GM18505 (cell line): ENCODE data around the gene HRAS.
"Not testable (repeated sequence)": the region's sequence is repeated elsewhere in the genome, so short reads cannot be mapped to it uniquely, and the experiment has no call there.

ENCODE experiments used
- ATAC-seq: cut with Tn5 transposase; IDR thresholded peaks from one replicate; pipeline ENCODE4 v1.9.1; 2021; ENCODE audit not compliant: unreplicated experiment
- POLR2A ChIP-seq: IDR thresholded peaks from 4 replicates; pipeline ENCODE4 v1.6.1; 2011; ENCODE audit warnings: borderline replicate concordance; ENCODE audit not compliant: insufficient read depth, insufficient read length; ENCODE audit errors: extremely low read depth

Gene HRAS

DNA sequence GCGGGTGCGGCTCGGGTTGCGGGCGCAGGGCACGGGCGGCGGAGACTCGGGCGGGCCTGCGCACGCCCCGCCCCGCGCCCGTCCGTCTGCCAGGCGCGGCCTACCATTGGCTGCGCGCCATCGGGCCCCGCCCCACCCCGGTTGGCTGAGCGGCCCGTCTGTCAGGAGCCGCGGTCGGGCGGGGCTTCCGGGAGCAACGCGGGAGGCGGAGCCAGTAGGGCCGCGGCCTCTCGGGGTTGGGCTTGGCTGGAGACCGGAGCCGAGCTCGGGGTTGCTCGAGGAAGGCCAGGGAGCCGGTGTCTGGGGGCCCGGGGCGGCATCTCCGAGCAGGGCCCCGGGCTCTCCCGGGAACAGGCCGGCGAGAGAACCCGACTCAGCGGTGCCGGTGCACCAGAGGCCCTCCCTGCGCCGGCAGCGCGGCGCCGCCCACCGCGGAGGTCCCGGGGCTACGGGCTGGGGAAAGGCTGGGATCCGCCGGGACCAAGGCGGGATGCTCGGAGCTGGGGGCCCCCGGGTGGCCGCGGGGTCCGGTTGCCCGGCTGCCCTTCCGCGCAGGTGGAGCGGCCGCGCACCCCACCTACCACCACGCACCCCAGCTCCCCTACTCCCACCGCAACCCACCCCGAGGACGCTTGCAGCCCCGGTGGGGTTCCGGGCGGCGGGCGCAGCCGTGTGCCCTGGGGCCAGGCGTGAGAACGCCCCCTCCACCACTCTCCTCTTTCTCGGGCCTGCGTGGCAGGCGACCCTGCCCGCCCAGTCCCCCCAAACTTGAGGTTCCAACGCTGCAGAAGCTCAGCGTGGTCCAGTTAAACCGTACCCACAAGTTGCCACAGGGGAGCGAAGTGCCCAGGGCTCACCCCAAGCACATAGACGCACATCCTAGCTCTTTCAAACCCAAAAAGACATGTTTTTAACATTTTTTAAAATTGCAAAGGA lies at the start of gene HRAS:
Gene HRAS (minus strand): TSS at position 58 of the 936 bp plus-strand sequence.
- TF ChIP-seq POLR2A, result peak; percentile 75

DNA sequence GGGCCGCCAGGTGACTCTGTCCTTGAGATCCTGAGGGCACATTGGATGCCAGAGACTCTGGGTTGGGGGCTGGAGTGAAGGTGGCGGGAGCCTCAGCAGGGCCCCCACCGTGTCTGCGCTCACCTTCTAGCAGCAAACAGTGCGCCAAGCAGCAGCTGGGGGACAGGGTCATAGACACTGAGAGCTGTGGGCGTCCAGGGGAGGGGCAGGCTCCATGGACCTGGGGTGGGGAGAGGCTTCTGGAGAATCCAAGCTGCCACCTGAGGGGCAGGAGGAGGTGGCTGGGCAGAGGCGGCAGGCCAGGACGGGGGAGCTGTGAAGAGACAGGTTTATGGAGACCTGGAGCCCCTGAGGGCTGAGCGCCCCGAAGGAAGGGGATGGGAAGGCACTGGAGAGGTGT lies 48.9 kb upstream of the HRAS start:
- ATAC-seq, result no peak
- TF ChIP-seq POLR2A, result no peak

More for the DNA sequence above, at the start of gene HRAS:
- peak; percentile 70 for ATAC-seq

DNA sequence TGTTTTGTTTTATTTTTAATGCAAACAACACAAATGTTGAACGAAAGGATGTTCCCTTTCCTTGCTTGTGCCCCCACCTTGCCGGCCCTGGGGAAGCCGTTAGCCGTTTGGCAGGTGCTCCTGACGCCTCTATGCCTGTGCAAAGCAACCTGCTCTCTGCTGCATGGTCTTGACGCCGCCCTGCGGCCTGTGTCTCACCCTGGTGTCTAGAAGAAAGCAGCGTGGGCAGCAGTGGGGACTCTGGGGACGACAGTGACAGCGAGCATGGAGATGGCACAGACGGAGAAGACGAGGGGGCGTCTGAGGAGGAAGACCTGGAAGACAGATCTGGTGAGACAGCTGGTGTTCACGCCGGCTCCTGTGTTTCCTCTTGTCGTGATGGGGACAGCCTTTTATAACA lies 46.4 kb upstream of the HRAS start:
- no peak for TF ChIP-seq POLR2A
- no peak for ATAC-seq

DNA sequence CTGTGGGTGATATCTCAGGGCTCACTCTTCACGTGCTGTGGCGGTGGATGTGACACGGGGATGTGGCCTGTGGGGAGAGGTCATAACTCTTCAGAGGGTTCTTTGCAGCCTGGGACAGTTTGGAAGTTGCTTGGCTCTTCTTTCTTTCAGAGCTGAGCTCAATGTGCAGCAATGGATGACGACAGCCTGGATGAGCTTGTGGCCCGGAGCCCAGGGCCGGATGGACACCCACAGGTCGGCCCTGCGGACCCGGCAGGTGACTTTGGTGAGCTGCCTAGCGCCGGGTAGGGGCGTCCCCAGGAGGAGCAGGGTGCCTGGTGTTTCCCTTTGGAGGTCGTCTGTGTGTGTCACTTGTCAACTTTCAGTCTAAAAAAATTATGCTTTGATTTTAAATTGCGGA lies 46.0 kb upstream of the HRAS start:
- no peak for TF ChIP-seq POLR2A
- ATAC-seq, result no peak

DNA sequence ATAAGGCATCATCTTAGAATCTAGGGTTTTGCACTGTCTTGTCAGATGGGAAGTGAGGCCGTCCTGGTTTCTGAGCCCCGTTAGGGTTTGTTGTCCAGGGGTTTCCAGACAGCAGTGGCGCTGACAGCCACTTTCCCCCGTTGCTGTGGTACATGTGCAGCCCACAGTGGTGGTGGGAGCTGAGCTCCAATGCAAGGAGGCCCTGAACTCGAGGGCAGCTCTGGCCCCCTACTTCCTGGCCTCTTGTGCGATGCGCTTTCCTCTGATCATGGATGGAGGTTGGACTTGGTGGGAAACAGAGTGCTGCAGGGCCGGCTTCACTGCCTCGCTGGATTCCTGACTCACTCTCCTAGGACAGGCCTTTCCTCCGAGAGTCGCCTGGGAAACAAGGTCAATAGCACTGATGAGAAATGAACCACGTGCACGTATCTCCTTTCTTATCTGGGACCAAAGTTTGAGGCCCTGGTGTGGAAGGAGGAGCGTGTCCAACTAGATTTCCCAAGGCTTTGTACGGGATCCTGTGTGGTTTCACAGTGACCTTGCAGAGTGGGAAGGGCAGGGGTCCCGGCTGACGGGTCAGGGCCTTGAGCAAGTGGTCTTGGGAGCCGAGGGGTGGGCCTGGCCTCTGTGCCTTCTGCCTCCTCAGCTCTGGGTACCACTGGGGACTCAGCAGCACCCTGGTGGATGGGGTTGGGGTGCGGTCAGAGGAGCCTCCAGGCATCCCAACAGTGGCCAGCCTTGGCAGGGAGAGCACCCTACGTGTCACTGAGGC lies 44.6 kb upstream of the HRAS start:
- no peak for ATAC-seq
- TF ChIP-seq POLR2A, result no peak

DNA sequence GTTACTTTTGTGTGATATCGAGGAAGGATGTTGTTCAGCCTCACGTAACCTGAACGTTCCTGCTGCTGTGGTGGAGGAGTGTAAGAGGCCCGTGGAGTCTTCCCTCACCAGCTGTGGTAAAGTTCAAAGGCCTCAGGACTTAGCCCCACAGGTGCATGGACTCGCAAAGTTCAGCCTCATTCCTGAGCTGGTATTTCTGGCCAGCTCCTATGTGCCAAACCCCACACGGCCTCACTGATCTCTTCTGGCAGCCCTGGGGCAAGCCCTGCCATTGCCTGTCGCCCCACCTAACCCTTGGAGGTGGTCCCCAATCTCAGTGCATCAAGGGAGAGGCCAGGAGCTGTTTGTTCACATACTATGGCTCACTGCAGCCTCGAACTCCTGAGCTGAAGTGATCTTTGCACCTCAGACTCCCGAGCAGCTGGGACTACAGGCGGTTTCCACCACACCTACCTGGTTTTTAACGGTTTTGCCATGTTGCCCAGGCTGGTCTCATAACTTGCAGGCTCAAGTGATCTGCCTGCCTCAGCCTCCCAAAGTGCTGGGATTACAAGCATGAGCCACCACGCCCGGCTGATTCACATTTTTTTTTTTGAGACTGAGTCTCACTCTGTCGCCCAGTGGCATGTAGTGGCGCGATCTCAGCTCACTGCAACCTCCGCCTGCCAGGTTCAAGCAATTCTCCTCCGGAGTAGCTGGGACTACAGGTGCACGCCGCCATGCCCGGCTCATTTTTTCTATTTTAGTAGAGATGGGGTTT lies 43.1 kb upstream of the HRAS start:
- no peak for TF ChIP-seq POLR2A
- no peak for ATAC-seq

DNA sequence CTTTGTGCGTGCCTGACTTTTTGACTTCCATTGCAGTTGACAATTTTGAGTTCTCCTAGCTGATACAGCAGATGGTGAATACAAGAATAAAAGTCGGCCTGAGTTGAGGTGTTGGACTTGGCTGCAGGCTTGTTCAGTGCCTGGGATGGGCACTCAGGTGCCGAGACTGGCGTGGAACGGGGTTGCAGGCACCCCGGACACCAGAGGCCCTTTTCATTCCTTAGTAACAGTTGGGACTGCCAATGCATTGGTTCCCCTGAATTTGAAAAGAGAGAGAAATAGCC lies 42.2 kb upstream of the HRAS start:
- no peak for ATAC-seq
- no peak for TF ChIP-seq POLR2A

DNA sequence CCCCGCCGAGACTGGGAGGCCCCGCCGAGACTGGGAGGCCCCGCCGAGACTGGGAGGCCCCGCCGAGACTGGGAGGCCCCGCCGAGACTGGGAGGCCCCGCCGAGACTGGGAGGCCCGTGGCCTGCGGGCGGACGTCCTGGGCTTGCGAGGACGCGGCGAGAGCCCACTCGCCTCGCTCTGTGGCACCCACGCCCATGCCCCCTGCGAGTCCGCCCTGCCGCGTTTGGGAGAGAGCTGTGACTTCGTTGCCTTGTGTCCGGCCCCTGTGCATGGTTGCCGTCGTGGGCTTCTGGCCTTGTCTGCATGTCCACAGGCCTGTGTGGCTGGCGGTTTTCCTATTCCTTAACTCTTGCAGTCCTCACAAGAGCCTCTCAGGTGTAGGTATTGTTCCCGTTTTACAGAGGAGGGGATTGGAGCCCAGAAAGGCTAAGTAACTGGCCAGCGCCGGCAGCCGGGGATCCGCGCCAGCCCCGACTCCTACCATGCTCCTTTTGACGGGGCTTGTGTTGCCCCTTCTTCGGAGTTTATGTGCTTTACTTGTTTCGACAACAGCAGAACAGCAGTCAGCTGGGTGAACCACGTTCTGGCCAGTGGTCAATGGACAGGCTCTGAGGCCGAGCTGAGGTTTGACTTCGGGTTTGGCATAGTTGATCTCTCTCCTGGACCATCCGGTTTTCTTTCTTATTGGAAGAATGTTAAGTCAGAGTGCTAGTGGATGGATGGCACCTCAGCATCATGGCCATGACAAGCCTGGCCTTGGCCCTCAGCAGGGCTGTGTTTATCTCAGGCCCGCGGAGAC lies 41.6 kb upstream of the HRAS start:
- ATAC-seq, result no peak
- no peak for TF ChIP-seq POLR2A

DNA sequence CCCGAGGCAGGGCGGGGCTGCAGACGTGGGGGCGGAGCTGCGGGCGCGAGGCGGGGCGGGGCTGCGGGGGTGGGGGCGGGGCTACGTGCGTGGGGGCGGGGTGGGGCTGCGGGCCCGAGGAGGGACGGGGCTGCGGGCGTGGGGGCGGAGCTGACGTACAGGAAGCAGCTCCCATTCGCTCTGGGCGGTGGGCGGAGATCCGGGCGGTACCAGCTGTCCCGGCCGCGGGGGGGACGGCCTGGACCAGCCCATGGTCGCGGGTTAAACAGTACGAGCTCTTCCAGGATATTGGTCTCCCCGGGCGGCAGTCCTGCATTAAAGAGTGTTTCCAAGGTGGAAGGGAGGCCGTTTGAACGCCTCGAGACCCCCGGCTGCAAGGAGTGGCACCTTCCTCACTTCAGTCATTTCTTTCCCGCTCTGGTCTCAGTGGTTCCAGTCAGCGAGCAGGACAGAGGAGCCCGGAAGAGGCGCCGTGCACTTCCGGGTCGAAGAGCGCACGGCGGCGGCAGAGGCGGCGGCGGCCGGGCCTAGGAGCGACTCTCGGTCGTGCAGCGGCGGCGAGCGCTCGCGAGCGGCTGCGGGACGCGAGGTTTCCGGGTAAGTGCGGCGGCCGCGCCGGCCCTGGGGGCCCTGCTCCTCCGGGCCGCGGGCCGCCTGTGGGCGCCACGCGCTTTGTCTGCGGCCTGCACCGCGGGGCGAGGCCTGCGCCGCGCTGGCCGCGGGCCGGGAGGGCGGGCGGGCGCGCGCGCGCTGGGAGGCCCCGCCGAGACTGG lies 40.8 kb upstream of the HRAS start, which contains the start of gene PHRF1:
Gene PHRF1 (plus strand): TSS at position 475 of the 773 bp plus-strand sequence. CDS start 5,043 bp downstream, outside the sequence.
- ATAC-seq, result peak; percentile 69
- peak; percentile 84 for TF ChIP-seq POLR2A

DNA sequence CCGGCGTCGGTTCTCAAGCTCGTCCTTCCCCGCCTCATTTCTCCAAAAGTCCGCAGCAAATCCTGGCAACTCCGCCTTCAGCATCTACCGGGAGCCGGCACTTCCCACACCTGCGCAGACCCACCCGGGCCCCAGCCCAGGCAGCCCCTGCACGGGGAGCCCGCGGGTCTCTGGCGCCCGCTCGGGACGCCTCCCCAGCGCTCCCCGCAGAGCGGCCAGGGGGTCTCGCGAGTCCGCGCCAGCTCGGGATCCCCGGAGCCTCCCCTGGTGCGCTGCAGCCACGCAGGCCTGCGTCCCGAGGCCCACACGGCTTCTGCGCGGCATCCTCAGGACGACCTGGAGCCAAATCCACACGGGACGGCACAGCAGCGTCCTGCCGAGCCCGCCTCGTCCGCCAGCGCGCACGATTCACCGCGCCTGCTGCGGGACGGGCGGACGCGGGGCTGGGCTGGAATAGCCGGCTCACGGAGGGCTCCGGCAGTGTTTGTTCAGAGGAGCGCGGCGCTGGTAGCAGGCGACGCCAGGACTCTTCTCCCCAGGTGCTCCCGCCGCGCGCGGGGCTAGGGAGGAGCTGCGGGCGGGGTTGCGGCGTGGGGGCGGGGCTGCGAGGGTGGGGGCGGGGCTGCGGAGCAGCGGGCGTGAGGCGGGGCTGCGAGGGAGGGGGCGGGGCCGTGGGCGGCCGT lies 40.1 kb upstream of the HRAS start:
- TF ChIP-seq POLR2A, result no peak

DNA sequence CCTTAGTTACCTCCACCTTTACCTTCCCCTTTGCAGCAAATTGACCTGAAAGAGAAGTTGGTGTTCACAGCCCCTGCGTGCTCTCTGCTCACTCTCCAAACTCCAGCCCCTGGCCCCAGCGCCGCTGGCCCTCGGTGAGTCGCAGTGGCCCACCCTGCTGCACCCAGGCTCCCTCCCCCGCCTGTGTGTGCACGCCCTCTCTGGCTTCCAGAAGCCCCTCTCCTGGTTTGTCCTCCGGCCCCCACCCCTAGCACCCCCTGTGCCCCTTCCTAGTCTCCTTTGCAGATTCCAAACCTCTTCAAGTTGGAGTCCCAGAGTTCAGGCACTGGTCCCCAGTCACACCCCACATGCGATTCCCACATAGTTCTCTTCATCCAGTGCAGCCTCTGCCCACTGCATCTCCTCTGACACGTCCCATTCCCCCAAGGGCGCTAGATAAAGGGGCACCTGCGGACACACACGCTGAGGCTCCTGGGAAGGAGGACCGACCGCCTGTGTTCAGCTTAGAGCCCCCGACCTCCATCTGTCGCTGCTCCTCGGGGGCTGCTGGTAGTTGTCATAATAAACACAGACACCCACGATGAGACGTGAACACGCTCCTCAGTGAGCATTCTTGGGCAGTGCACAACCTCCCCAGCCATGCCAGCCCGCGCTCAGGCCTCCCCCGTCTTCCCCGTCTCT lies 39.4 kb upstream of the HRAS start:
- no peak for TF ChIP-seq POLR2A
- no peak for ATAC-seq

More for the DNA sequence above, 40.1 kb upstream of the HRAS start:
- peak; percentile 36 for ATAC-seq

DNA sequence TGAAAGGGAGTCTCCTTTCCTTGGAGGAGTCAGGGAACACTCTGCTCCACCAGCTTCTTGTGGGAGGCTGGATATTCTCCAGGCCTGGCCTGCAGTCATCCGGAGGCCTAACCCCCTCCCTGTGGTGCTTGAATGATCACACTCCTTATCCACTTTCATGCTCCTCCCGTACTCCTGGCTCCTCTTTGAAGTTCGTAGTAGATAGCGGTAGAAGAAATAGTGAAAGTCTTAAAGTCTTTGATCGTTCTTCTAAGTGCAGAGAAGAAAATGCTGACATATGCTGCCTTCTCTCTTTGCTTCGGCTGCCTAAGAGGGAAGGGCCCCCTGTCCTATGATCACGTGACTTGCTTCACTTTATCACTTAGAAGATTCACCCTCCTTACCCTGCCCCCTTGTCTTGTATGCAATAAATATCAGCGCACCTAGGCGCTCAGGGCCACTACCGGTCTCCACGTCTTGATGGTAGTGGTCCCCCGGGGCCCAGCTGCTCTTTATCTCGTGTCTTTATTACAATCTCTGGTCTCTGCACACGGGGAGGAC lies 38.7 kb upstream of the HRAS start:
- ATAC-seq, result not testable (repeated sequence)
